ENCODE results near the gene CCNJL. TPM values are rescaled to one million over a fixed set of nuclear protein-coding genes. Genes with fewer than 3 reads are reported as not detected.

The CCNJL gene
- total and polyA plus RNA-seq, 2 of the 8 experiments (the other 6 are each of a cell fraction or from before 2014, with no cell fraction given): 34.6 to 44.7 TPM

- Histone ChIP-seq H3K79me1 (ENCODE audit: low read depth, low read length) (no peaks in the 10 kb centered on the region), H4K20me1 (replicated peaks in 1 of 2; ENCODE audit: control insufficient read depth in 1 of 2, insufficient read depth in 2 of 2, low read length in 2 of 2) (no peaks in the 10 kb centered on the region), H3K9me3 (ENCODE audit: insufficient read depth in 2 of 2, low read depth in 1 of 2, low read length in 1 of 2) (no peaks in the 10 kb centered on the region), H2BK5ac (ENCODE audit: low read depth, low read length) (no peak overlapping the region), H2BK120ac (replicated peaks; ENCODE audit: low read depth, low read length) (no peak overlapping the region), H3K23me2 (ENCODE audit: low read depth, low read length) (no peaks in the 10 kb centered on the region), H4K8ac (ENCODE audit: extremely low read depth, insufficient read depth, low read length) (no peak overlapping the region), H3K27me3 (replicated peaks in 1 of 4; ENCODE audit: control insufficient read depth in 3 of 4, extremely low read depth in 1 of 4, insufficient read depth in 3 of 4, low read length in 3 of 4) (no peaks in the 10 kb centered on the region), H3K4me1 (replicated peaks in 1 of 4; ENCODE audit: control insufficient read depth in 3 of 4, insufficient read depth in 4 of 4, low read length in 3 of 4) (peaks cover 0 to 6% (median 1%) of the 10 kb centered on the region in 4 experiments; a peak in 3 of 7 replicates), H3K4ac (replicated peaks; ENCODE audit: insufficient read length, low read depth, low read length) (no peak overlapping the region), H3K36me3 (ENCODE audit: control insufficient read depth in 2 of 4, insufficient read depth in 4 of 4, low read length in 3 of 4) (no peaks in the 10 kb centered on the region), H2BK15ac (ENCODE audit: low read length) (no peak overlapping the region), H2BK12ac (ENCODE audit: low read depth, low read length) (no peak overlapping the region), H2AK5ac (ENCODE audit: low read depth, low read length) (no peak overlapping the region), H2BK20ac (ENCODE audit: low read length) (no peak overlapping the region), H3K14ac (ENCODE audit: insufficient read length) (no peak overlapping the region), H3K27ac (ENCODE audit: low read depth, low read length) (no peak overlapping the region), H3K56ac (replicated peaks; ENCODE audit: insufficient read length, low read depth, low read length) (no peak overlapping the region), H4K91ac (replicated peaks; ENCODE audit: insufficient read length, low read length) (no peak overlapping the region), H4K5ac (ENCODE audit: insufficient read length, low read depth, low read length) (no peak overlapping the region), H3K79me2 (ENCODE audit: control insufficient read depth in 1 of 2, insufficient read depth in 2 of 2, low read length in 2 of 2) (0 out of 4 replicates have a peak, but pooled peaks cover 0 to under 1% of the 10 kb centered on the region in 2 experiments), H2AFZ (ENCODE audit: low read length) (no peak overlapping the region), H3K4me2 (ENCODE audit: insufficient read depth in 1 of 2, low read depth in 2 of 2, low read length in 2 of 2) (no peak overlapping the region), H3K18ac (ENCODE audit: extremely low read depth, low read length) (no peak overlapping the region), H3K9ac (replicated peaks in 1 of 4; ENCODE audit: extremely low read depth in 1 of 4, low read depth in 3 of 4, low read length in 3 of 4) (no peak overlapping the region), H3K4me3 (ENCODE audit: extremely low read depth in 1 of 4, insufficient read depth in 2 of 4, low read depth in 3 of 4, low read length in 4 of 4) (no peak overlapping the region), H3K23ac (ENCODE audit: insufficient read length) (no peak overlapping the region)
- FAIRE-seq (no peak), DNase-seq (ENCODE audit: low read depth in 1 of 2, low spot score in 2 of 2) (no peak)
- ChIA-PET POLR2A (ENCODE audit: partially characterized antibody) (no interaction called here), CTCF (ENCODE audit: partially characterized antibody) (interaction anchor here (1.1 kb wide), 1 partner anchor 34 kb away, joined by 3 read pairs; no protein-coding TSS in a partner anchor)
- 98% methylated on average over 4 of the region's 4 CpGs; no CpG with 5 or more reads in 1 of the 2 experiments for WGBS, 2 experiments (ENCODE audit: extremely low coverage in 1 of 2, insufficient coverage in 1 of 2, insufficient read length in 1 of 2, insufficient replicate concordance in 2 of 2, low coverage in 1 of 2, low lambda C conversion rate in 2 of 2, missing lambda C conversion rate in 1 of 2)
- no peak for TF ChIP-seq RNF2 (IDR thresholded peaks at IDR 0.05; ENCODE audit: borderline replicate concordance, low read depth, low read length, missing control alignments, poor library complexity, severe bottlenecking)
- TF ChIP-seq TAF7 (optimal IDR thresholded peaks at IDR 0.05; ENCODE audit: borderline replicate concordance, low read depth, low read length): no peak
- no peak for TF ChIP-seq RBBP5 (IDR thresholded peaks at IDR 0.05; ENCODE audit: borderline replicate concordance, low read depth, low read length)
- no peak for TF ChIP-seq USF2 (IDR thresholded peaks at IDR 0.05; ENCODE audit: low read length)
- TF ChIP-seq CEBPB (IDR thresholded peaks at IDR 0.05; ENCODE audit: low read depth, low read length): no peak
- TF ChIP-seq KDM5A (IDR thresholded peaks at IDR 0.05; ENCODE audit: low read length): no peak
- TF ChIP-seq POLR2A (IDR thresholded peaks at IDR 0.05; ENCODE audit: control extremely low read depth in 1 of 2, low read depth in 2 of 2, low read length in 2 of 2): no peak
- TF ChIP-seq JUND (IDR thresholded peaks at IDR 0.05; ENCODE audit: low read length): no peak
- no peak for TF ChIP-seq TCF12 (IDR thresholded peaks at IDR 0.05; ENCODE audit: low read depth, low read length)
- no peak for TF ChIP-seq SRF (IDR thresholded peaks at IDR 0.05; ENCODE audit: low read depth, low read length)
- no peak for TF ChIP-seq SIRT6 (IDR thresholded peaks at IDR 0.05; ENCODE audit: low read length)
- TF ChIP-seq BRCA1 (IDR thresholded peaks at IDR 0.05; ENCODE audit: low read depth, low read length): no peak
- no peak for TF ChIP-seq NRF1 (IDR thresholded peaks at IDR 0.05; ENCODE audit: low read depth, low read length)
- no peak for TF ChIP-seq YY1 (IDR thresholded peaks at IDR 0.05; ENCODE audit: low read depth, low read length)
- no peak for TF ChIP-seq CHD1 (IDR thresholded peaks at IDR 0.05; ENCODE audit: low read depth, low read length)
Observed at GRCh38 chr5:160318409-160318808, 6.0 kb upstream of the CCNJL start.

Data from H1 (cell line).